Loucy (cell line): ENCODE results near the gene MANEAL.

Experiments
- H2AFZ ChIP-seq: fragments of 200-600 bp; sonication (generic); 2 replicates; pipeline ENCODE4 v1.6.0; 2016; ENCODE audit warnings: antibody characterized with exemption, mild to moderate bottlenecking, low read length, moderate library complexity
- H3F3A ChIP-seq: fragments of 200-600 bp; 2 replicates; pipeline ENCODE4 v1.6.0; 2016; ENCODE audit warnings: antibody characterized with exemption, low read depth, mild to moderate bottlenecking
- H3K27me3 ChIP-seq: fragments of 200-600 bp; sonication (generic); 2 replicates; pipeline ENCODE4 v1.6.1; 2014; ENCODE audit warnings: low read length, mild to moderate bottlenecking; ENCODE audit not compliant: insufficient read depth, poor library complexity, severe bottlenecking
- H3K36me3 ChIP-seq: fragments of 200-600 bp; sonication (generic); 2 replicates; pipeline ENCODE4 v1.6.1; 2016; ENCODE audit warnings: low read length; ENCODE audit not compliant: insufficient read depth
- H3K4me1 ChIP-seq: fragments of 200-600 bp; sonication (generic); 2 replicates; pipeline ENCODE4 v1.5.1; 2014; ENCODE audit warnings: low read length, mild to moderate bottlenecking; ENCODE audit not compliant: insufficient read depth, poor library complexity, severe bottlenecking
- H3K4me2 ChIP-seq: fragments of 200-600 bp; sonication (generic); 2 replicates; pipeline ENCODE4 v1.6.0; 2014; ENCODE audit warnings: antibody characterized with exemption, low read length, low read depth, mild to moderate bottlenecking; ENCODE audit not compliant: poor library complexity, severe bottlenecking
- H3K4me3 ChIP-seq: fragments of 200-600 bp; sonication (generic); 2 replicates; pipeline ENCODE4 v1.5.1; 2014; ENCODE audit warnings: low read length, mild to moderate bottlenecking, mixed read lengths; ENCODE audit not compliant: poor library complexity, severe bottlenecking
- H3K79me2 ChIP-seq: fragments of 200-600 bp; sonication (generic); 2 replicates; pipeline ENCODE4 v1.6.1; 2014; ENCODE audit warnings: low read length; ENCODE audit not compliant: insufficient read depth
- H3K9ac ChIP-seq: fragments of 200-600 bp; sonication (generic); 2 replicates; pipeline ENCODE4 v1.6.0; 2014; ENCODE audit warnings: mild to moderate bottlenecking, low read depth, low read length, moderate library complexity; ENCODE audit not compliant: poor library complexity, severe bottlenecking
- H3K9me2 ChIP-seq: fragments of 200-600 bp; sonication (generic); replicated peaks from 2 replicates; pipeline ENCODE4 v1.6.1; 2016; ENCODE audit warnings: low read depth, low read length, mixed read lengths
- H3K9me3 ChIP-seq: fragments of 200-600 bp; sonication (generic); 2 replicates; pipeline ENCODE4 v1.6.1; 2014; ENCODE audit warnings: mild to moderate bottlenecking, antibody characterized with exemption, low read length, low read depth; ENCODE audit not compliant: insufficient read depth
- H4K20me1 ChIP-seq: fragments of 200-600 bp; sonication (generic); 2 replicates; pipeline ENCODE4 v1.6.0; 2014; ENCODE audit warnings: antibody characterized with exemption, low read length, mild to moderate bottlenecking; ENCODE audit not compliant: insufficient read depth, poor library complexity, severe bottlenecking
- CTCF ChIP-seq: fragments of 200-600 bp; sonication (generic); conservative IDR thresholded peaks from 2 replicates; pipeline ENCODE4 v1.5.1; 2014; ENCODE audit warnings: mild to moderate bottlenecking, antibody characterized with exemption, low read length
- EZH2phosphoT487 ChIP-seq: fragments of 200-600 bp; IDR thresholded peaks from 2 replicates; pipeline ENCODE4 v1.6.1; 2018; ENCODE audit warnings: antibody characterized with exemption, mild to moderate bottlenecking, moderate library complexity, borderline replicate concordance

Gene MANEAL

GRCh38 chr1:37793773-37794371 lies at the start of gene MANEAL:
Gene MANEAL (plus strand): TSS chr1:37793847. CDS start chr1:37794183, 336 bp downstream.
- peak within 1 kb of the TSS; percentile 69 for H3K4me3 ChIP-seq
- peak within 1 kb of the TSS; percentile 67; the same call in 1 of the 2 replicates for H2AFZ ChIP-seq
- H3K9me2 ChIP-seq: no peaks in the 10 kb centered on the region
- TF ChIP-seq CTCF (no peak), EZH2phosphoT487 (no peak)
- peaks cover 16% of the 10 kb centered on the region for H3K79me2 ChIP-seq
- H3K4me1 ChIP-seq: no peaks in the 10 kb centered on the region
- H3F3A ChIP-seq: no peaks in the 10 kb centered on the region
- no peaks in the 10 kb centered on the region for H3K36me3 ChIP-seq
- no peaks in the 10 kb centered on the region for H3K9me3 ChIP-seq
- H3K27me3 ChIP-seq: no peaks in the 10 kb centered on the region
- peak within 1 kb of the TSS; percentile 61 for H3K4me2 ChIP-seq
- H3K9ac ChIP-seq: peak within 1 kb of the TSS; percentile 54
- peaks cover 12% of the 10 kb centered on the region for H4K20me1 ChIP-seq

DNA sequence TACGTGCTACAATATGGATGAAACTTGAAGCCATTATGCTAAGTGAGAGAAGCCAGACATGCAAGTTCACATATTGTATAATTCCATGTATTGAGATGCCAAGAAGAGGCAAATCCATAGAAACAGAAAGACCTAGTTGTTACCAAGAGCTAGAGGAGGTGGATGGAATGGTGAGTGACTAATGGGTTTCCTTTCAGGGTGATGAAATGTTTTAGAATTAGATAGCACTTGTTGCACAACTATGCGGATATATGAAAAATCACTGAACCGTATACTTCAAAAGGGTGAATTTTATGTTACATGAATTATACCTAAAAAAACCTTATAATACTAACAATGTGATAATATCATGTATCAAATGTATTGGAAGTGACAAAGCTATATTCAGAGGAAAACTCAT lies 46.8 kb upstream of the MANEAL start:
- no peaks in the 10 kb centered on the region for H4K20me1 ChIP-seq
- no peaks in the 10 kb centered on the region for H3K9me2 ChIP-seq
- H3F3A ChIP-seq: no peaks in the 10 kb centered on the region
- H3K4me2 ChIP-seq: no peak overlapping the region
- no peaks in the 10 kb centered on the region for H3K36me3 ChIP-seq
- no peak overlapping the region for H3K4me3 ChIP-seq
- TF ChIP-seq EZH2phosphoT487 (no peak), CTCF (no peak)
- no peak overlapping the region for H2AFZ ChIP-seq
- H3K4me1 ChIP-seq: no peaks in the 10 kb centered on the region
- no peaks in the 10 kb centered on the region for H3K9me3 ChIP-seq
- no peak overlapping the region for H3K9ac ChIP-seq
- H3K79me2 ChIP-seq: no peaks in the 10 kb centered on the region
- H3K27me3 ChIP-seq: no peaks in the 10 kb centered on the region

DNA sequence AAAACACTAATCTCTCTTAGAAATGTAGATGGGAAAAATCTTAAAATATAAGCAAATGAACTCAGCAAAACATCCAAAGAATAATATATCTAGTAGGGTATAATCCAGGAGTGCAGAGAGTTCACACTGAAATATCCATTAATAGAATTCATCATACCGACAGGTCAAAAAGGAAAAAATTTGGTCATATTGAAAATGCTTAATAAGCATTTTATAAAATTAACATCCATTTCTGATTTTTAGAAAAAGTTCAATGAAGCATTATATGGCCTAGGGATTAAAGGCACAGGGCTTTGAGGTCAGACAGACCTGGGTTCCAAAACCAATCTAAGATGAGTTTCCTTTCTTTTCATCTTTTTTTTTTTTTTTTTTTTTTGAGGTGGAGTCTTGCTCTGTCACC lies 45.1 kb upstream of the MANEAL start:
- Histone ChIP-seq H2AFZ (no peak overlapping the region), H3K4me2 (no peak overlapping the region), H3K9me3 (no peaks in the 10 kb centered on the region), H3K9me2 (no peaks in the 10 kb centered on the region), H3F3A (no peaks in the 10 kb centered on the region), H3K79me2 (no peaks in the 10 kb centered on the region), H3K4me3 (no peak overlapping the region), H4K20me1 (no peaks in the 10 kb centered on the region), H3K9ac (no peak overlapping the region), H3K27me3 (no peaks in the 10 kb centered on the region), H3K36me3 (no peaks in the 10 kb centered on the region), H3K4me1 (no peaks in the 10 kb centered on the region)
- TF ChIP-seq CTCF (no peak), EZH2phosphoT487 (no peak)
